ENCODE results near the gene TRPV6.

The TRPV6 gene

GRCh38 chr7:142887282-142888015 lies 1.9 kb upstream of the TRPV6 start:
- in situ Hi-C loops (cut with HindIII; ENCODE audit: low sequenced_read_pairs): no loop called here

- in situ Hi-C loops (cut with HindIII; ENCODE audit: low sequenced_read_pairs): no loop called here
Measured at GRCh38 chr7:142886866-142887265, 1.3 kb upstream of the TRPV6 start.

GRCh38 chr7:142884286-142884640 lies 1.3 kb downstream of the TRPV6 start:
- in situ Hi-C loops (cut with HindIII; ENCODE audit: low sequenced_read_pairs): no loop called here

GRCh38 chr7:142883571-142884285 lies 1.8 kb downstream of the TRPV6 start:
- in situ Hi-C loops (cut with HindIII; ENCODE audit: low sequenced_read_pairs): no loop called here

GRCh38 chr7:142883145-142883544 lies 2.4 kb downstream of the TRPV6 start:
- in situ Hi-C loops (cut with HindIII; ENCODE audit: low sequenced_read_pairs): no loop called here

- in situ Hi-C loops (cut with HindIII; ENCODE audit: low sequenced_read_pairs): no loop called here
Measured at GRCh38 chr7:142882338-142882678, 3.2 kb downstream of the TRPV6 start.

GRCh38 chr7:142881586-142882337 lies 3.8 kb downstream of the TRPV6 start:
- in situ Hi-C loops (cut with HindIII; ENCODE audit: low sequenced_read_pairs): no loop called here

GRCh38 chr7:142880876-142881505 lies 4.6 kb downstream of the TRPV6 start:
- in situ Hi-C loops (cut with HindIII; ENCODE audit: low sequenced_read_pairs): no loop called here

- in situ Hi-C loops (cut with HindIII; ENCODE audit: low sequenced_read_pairs): no loop called here
Measured at GRCh38 chr7:142879060-142879459, 6.5 kb downstream of the TRPV6 start.

- in situ Hi-C loops (cut with HindIII; ENCODE audit: low sequenced_read_pairs): no loop called here
Measured at GRCh38 chr7:142878315-142878714, 7.2 kb downstream of the TRPV6 start.

GRCh38 chr7:142876991-142877910 lies 8.3 kb downstream of the TRPV6 start:
- in situ Hi-C loops (cut with HindIII; ENCODE audit: low sequenced_read_pairs): no loop called here

GRCh38 chr7:142876236-142876960 lies 9.1 kb downstream of the TRPV6 start:
- in situ Hi-C loops (cut with HindIII; ENCODE audit: low sequenced_read_pairs): no loop called here

GRCh38 chr7:142875456-142875855 lies 10.1 kb downstream of the TRPV6 start:
- in situ Hi-C loops (cut with HindIII; ENCODE audit: low sequenced_read_pairs): no loop called here

GRCh38 chr7:142874837-142875236 lies 10.7 kb downstream of the TRPV6 start:
- in situ Hi-C loops (cut with HindIII; ENCODE audit: low sequenced_read_pairs): no loop called here

GRCh38 chr7:142874409-142874808 lies 11.1 kb downstream of the TRPV6 start:
- in situ Hi-C loops (cut with HindIII; ENCODE audit: low sequenced_read_pairs): no loop called here

- in situ Hi-C loops (cut with HindIII; ENCODE audit: low sequenced_read_pairs): no loop called here
Measured at GRCh38 chr7:142873871-142874270, 11.7 kb downstream of the TRPV6 start.

GRCh38 chr7:142873281-142873784 lies 12.2 kb downstream of the TRPV6 start:
- in situ Hi-C loops (cut with HindIII; ENCODE audit: low sequenced_read_pairs): no loop called here

GRCh38 chr7:142872106-142872675 lies 13.4 kb downstream of the TRPV6 start:
- in situ Hi-C loops (cut with HindIII; ENCODE audit: low sequenced_read_pairs): no loop called here

Measured in endothelial cell of hepatic sinusoid (primary cell).